Measurements from ENCODE around the gene IL24.
A peak's percentile ranks its signal among the peaks of the same experiment; 100 is the strongest.

The IL24 gene

DNA sequence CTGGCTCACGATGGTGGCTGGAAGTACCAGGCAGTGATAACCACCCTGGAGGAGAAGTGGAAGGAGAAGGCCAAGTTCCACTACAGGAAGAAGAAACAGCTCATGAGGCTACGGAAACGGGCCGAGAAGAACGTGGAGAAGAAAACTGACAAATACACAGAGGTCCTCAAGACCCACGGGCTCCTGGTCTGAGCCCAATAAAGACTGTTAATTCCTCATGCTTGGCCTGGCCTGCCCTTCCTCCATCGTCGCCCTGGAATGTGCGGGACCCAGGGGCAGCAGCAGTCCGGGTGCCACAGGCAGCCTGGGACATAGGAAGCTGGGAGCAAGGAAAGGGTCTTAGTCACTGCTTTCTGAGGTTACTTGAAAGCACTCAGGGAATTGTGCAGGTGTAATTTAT is 10.8 kb downstream of the IL24 start:
- Histone ChIP-seq H3K4me2 (ENCODE audit: low read length) (no peak overlapping the region), H3K4me1 (ENCODE audit: control insufficient read depth, low read length) (peaks cover 2% of the 10 kb centered on the region; the same call in 1 of the 2 replicates), H3K27ac (ENCODE audit: low read depth, low read length) (no peak overlapping the region), H3K79me2 (ENCODE audit: control insufficient read depth, low read length) (no peaks in the 10 kb centered on the region), H3K36me3 (ENCODE audit: control insufficient read depth, low read length) (no peaks in the 10 kb centered on the region), H3K9me3 (ENCODE audit: control insufficient read depth, insufficient read depth, low read length) (no peaks in the 10 kb centered on the region), H3F3A (ENCODE audit: control insufficient read depth, insufficient read depth) (no peaks in the 10 kb centered on the region), H3K4me3 (ENCODE audit: low read length) (no peak overlapping the region), H4K20me1 (ENCODE audit: control insufficient read depth, insufficient read depth, low read depth, low read length) (no peaks in the 10 kb centered on the region), H3K27me3 (ENCODE audit: control insufficient read depth, low read length) (peaks cover 55% of the 10 kb centered on the region), H3K9me2 (replicated peaks; ENCODE audit: control insufficient read depth, low read length) (no peaks in the 10 kb centered on the region)
- TF ChIP-seq, protein P1, sequence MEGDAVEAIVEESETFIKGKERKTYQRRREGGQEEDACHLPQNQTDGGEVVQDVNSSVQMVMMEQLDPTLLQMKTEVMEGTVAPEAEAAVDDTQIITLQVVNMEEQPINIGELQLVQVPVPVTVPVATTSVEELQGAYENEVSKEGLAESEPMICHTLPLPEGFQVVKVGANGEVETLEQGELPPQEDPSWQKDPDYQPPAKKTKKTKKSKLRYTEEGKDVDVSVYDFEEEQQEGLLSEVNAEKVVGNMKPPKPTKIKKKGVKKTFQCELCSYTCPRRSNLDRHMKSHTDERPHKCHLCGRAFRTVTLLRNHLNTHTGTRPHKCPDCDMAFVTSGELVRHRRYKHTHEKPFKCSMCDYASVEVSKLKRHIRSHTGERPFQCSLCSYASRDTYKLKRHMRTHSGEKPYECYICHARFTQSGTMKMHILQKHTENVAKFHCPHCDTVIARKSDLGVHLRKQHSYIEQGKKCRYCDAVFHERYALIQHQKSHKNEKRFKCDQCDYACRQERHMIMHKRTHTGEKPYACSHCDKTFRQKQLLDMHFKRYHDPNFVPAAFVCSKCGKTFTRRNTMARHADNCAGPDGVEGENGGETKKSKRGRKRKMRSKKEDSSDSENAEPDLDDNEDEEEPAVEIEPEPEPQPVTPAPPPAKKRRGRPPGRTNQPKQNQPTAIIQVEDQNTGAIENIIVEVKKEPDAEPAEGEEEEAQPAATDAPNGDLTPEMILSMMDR (IDR thresholded peaks at IDR 0.05; ENCODE audit: low read depth, low read length, poor library complexity, severe bottlenecking), result no peak
- no peak for TF ChIP-seq EZH2phosphoT487 (IDR thresholded peaks at IDR 0.05; ENCODE audit: borderline replicate concordance, low read length)

DNA sequence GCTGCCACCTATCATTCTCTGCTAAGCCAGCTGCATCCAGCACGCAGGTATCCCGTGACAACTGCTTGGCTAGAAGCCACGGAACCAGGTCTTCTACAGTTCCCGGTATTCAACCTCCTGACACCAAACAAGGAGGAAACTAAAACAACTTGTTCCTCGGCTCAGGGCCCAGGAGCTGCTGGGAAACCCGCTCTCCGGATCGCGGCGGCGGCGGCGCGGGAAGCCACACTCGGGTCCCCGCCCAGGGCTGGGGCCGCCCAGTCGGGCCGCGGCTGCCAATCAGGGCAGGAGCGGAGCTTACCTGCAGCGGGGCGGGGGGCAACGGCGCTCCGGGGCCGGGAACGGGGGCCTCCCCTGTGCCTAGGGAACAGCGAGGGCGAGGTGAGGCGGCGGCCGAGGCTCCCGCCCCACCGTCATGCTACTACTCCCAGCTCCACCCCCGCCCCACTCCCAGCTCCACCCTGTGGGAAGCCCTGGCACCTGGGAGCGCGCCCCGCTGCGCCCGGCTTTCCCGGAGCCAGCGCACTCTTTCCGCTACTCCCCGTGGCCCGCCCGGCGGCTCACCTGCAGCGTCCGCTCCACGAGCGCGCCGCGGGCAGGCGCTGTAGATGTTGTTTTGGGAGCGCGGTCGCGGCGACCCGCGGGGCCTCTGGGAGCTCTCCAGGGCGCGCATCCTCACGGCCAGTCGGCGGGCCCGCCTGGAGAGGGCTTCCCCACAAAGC is 12.1 kb downstream of the IL24 start:
- Histone ChIP-seq H3K4me2 (ENCODE audit: low read length) (no peak overlapping the region), H3K79me2 (ENCODE audit: control insufficient read depth, low read length) (no peaks in the 10 kb centered on the region), H3K27ac (ENCODE audit: low read depth, low read length) (no peak overlapping the region), H3F3A (ENCODE audit: control insufficient read depth, insufficient read depth) (no peaks in the 10 kb centered on the region), H3K36me3 (ENCODE audit: control insufficient read depth, low read length) (no peaks in the 10 kb centered on the region), H3K27me3 (ENCODE audit: control insufficient read depth, low read length) (peaks cover 63% of the 10 kb centered on the region), H3K4me1 (ENCODE audit: control insufficient read depth, low read length) (peaks cover 2% of the 10 kb centered on the region; the same call in 1 of the 2 replicates), H3K4me3 (ENCODE audit: low read length) (no peak overlapping the region), H4K20me1 (ENCODE audit: control insufficient read depth, insufficient read depth, low read depth, low read length) (no peaks in the 10 kb centered on the region), H3K9me2 (replicated peaks; ENCODE audit: control insufficient read depth, low read length) (no peaks in the 10 kb centered on the region), H3K9me3 (ENCODE audit: control insufficient read depth, insufficient read depth, low read length) (no peaks in the 10 kb centered on the region)
- TF ChIP-seq, protein P1 (IDR thresholded peaks at IDR 0.05; ENCODE audit: low read depth, low read length, poor library complexity, severe bottlenecking), result no peak
- TF ChIP-seq EZH2phosphoT487 (IDR thresholded peaks at IDR 0.05; ENCODE audit: borderline replicate concordance, low read length), result 0 out of 2 replicates have a peak, but pooled peaks have one; percentile 13

DNA sequence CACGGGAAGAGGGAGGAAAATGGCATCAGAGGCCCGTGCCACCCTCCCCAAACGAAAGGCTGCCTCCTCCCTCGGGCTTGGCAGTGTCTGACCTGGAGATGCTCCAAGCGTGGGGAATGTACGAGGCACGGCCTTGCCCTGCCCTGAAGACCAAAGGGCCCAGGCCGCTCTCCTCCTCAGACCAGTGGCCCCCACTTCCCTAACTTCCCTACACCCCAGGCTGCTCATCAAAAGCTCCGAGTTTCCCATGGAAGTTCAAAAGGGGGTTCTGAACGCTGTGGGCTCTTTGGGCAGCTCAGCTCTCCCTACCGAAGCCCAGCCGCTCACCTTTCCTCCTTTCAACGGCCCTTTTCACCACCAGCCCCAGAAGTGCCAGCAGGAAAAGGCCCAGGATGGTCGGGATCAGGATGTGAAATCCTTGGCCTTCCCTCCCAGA is 12.7 kb downstream of the IL24 start:
- no peaks in the 10 kb centered on the region for H3F3A ChIP-seq (ENCODE audit: control insufficient read depth, insufficient read depth)
- no peaks in the 10 kb centered on the region for H3K9me2 ChIP-seq (replicated peaks; ENCODE audit: control insufficient read depth, low read length)
- H3K27ac ChIP-seq (ENCODE audit: low read depth, low read length), result no peak overlapping the region
- H3K4me3 ChIP-seq (ENCODE audit: low read length), result no peak overlapping the region
- H3K79me2 ChIP-seq (ENCODE audit: control insufficient read depth, low read length), result no peaks in the 10 kb centered on the region
- no peak overlapping the region for H3K4me2 ChIP-seq (ENCODE audit: low read length)
- no peaks in the 10 kb centered on the region for H3K36me3 ChIP-seq (ENCODE audit: control insufficient read depth, low read length)
- H3K9me3 ChIP-seq (ENCODE audit: control insufficient read depth, insufficient read depth, low read length), result no peaks in the 10 kb centered on the region
- H3K4me1 ChIP-seq (ENCODE audit: control insufficient read depth, low read length), result peaks cover 2% of the 10 kb centered on the region; the same call in 1 of the 2 replicates
- TF ChIP-seq, protein P1 (IDR thresholded peaks at IDR 0.05; ENCODE audit: low read depth, low read length, poor library complexity, severe bottlenecking), result no peak
- no peak for TF ChIP-seq EZH2phosphoT487 (IDR thresholded peaks at IDR 0.05; ENCODE audit: borderline replicate concordance, low read length)
- peaks cover 63% of the 10 kb centered on the region for H3K27me3 ChIP-seq (ENCODE audit: control insufficient read depth, low read length)
- no peaks in the 10 kb centered on the region for H4K20me1 ChIP-seq (ENCODE audit: control insufficient read depth, insufficient read depth, low read depth, low read length)

Data from DOHH2 (cell line).